GM18867 (cell line): ENCODE results near the gene TBL1XR1.
"Not testable (repeated sequence)": the region's sequence is repeated elsewhere in the genome, so short reads cannot be mapped to it uniquely, and the experiment has no call there.

Experiments
- ATAC-seq: cut with Tn5 transposase; IDR thresholded peaks from one replicate; pipeline ENCODE4 v1.9.1; 2021; ENCODE audit warnings: mild to moderate bottlenecking, moderate library complexity; ENCODE audit not compliant: unreplicated experiment

TBL1XR1 gene

DNA sequence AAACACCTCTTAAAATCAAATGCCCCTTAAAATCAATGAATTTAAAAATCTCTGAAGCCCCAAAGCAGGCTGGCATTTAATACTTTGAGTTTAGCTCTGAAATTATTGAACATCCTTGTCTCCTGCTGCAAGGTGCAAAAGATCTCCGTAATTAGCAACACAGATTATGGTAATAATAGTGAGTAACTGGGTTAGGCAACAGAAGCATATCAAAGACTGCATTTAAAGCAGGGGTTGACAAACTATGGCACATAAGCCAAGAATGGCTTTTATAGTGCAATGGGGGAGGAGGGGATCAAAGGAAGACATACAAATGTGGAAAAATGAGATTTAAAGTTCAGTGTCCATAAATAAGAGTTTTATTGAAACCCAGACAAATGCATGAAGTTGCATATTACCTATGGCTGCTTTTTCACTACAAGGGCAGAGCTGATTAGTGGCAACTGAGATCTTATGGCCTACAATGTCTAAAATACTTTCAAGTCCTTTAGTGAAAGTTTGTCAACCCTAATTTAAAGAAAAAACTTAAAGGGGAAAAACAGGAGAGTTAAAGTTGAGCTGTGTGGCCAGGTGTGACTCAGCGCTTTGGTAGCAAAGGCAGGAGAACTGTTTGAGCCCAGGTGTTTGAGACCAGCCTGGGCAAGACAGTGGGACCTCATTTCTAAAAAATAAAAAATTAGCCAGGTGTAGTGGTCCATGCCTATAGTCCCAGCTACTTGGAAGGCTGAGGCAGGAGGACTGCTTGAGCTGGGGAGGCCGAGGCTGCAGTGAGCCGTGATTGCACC lies 157.6 kb downstream of the TBL1XR1 start:
- no peak for ATAC-seq

DNA sequence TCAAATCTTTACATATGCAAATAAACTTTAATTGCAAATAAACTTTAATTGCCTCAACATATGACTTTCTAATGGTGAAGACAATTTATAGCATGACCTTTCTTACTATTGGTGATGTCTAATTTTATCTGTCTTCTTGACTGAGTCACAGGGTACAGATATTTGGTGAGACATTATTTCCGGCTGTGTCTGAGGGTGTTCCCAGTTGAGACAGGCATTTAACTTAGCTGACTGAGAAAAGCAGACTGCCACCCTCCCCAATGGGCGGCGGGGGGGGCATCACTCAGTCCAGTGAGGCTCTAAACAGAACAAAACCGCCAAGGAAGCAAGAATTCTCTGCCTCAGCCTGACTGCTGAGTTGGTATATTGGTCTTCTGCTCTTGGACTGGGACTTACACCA lies 160.0 kb downstream of the TBL1XR1 start:
- no peak for ATAC-seq

DNA sequence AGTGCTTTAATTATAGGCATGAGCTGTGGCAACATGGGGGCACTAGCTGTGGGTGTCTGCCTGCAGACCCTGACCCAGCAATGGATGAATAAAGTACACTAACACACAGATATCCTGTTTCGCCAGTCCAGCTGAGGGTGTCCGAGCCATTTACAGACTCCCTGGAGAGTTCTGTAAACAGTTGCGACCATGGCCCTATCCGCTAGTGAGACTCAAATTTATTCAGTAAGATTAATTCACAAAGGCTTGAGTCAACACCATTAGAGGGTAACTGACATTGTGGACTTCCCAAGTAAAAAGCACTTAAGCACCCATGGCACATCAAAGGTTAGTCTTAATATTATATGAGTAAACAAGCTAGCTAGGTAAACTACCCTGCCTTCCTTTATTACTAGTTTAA lies 161.6 kb downstream of the TBL1XR1 start:
- no peak for ATAC-seq

DNA sequence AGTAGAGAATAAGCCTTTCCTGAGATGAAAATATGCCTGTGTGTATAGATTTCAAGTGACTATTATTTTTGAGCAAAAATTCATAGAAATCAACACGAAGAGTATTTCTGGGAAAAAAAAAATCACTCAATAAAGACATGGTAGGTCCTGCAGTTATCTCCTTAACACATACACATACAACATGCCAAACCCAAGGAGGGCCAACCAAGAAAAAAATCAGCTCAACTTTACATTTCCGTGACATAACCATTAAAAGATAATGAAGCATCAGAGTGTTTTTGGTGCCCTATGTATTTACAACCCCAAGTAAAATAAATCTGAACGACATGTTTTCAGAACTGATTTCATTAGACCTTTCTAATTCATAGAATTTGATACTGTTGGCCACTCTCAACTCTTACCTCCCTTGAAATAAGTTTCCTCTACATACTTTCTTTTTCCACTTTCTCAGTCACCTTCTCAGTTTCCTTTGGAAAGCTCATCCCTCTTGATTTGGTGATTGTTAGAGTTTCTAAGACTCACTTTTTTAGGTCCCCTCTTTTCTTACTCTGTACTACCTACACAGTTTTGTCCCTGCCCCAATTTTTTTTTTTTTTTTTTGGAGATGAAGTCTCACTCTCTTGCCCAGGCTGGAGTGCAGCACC lies 162.3 kb downstream of the TBL1XR1 start:
- ATAC-seq: no peak

DNA sequence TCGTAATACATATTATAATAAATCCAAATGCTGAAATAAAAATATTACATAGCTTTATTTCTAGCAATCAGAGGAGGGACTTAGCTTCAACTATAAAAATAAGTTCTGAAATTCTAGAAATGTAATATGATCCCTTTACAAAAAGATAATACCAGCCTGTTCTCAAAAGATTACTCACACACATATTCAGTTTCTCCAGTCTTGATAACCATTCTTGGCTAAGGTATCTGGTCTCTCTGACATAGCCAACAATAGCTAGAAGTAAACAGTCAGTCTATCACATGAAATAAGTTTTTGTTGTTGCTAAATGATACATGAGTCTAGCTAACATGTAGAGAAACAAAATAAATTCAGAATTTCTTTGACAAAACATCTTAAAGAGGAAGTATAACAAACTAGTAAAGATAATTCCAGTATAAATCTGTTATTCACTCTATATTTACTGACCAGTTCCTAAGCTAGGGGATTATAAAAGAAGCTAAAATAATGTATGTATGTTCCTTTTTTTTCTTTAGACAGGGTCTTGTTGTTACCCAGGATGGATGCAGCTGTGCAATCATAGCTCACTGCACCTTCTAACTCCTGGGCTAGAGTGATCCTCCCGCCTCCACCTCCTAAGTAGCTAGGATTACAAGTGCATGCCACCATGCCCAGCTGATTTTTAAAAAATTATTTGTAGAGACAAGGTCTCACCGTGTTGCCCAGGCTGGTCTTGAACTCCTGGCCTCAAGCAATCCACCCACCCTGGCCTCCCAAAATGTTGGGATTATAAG lies 170.6 kb downstream of the TBL1XR1 start:
- no peak for ATAC-seq

DNA sequence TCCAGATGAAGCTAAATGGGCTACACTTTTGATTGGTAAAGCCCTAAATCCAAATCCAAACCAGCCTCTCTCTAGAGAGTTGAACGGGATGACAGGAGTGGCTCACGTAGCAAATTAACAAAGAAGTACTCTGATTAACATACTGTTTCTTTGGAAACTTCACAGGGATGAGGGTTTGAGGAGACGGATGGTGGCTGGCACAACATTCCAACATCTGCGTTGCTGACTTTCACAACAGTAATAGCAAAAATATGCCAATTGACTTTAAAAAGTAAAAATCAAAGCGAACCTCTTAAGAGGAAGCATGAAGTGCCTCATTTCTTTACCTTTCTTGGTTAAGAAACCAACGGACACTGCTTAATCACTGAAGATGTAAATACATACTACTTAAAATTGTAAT lies 181.4 kb downstream of the TBL1XR1 start:
- no peak for ATAC-seq

DNA sequence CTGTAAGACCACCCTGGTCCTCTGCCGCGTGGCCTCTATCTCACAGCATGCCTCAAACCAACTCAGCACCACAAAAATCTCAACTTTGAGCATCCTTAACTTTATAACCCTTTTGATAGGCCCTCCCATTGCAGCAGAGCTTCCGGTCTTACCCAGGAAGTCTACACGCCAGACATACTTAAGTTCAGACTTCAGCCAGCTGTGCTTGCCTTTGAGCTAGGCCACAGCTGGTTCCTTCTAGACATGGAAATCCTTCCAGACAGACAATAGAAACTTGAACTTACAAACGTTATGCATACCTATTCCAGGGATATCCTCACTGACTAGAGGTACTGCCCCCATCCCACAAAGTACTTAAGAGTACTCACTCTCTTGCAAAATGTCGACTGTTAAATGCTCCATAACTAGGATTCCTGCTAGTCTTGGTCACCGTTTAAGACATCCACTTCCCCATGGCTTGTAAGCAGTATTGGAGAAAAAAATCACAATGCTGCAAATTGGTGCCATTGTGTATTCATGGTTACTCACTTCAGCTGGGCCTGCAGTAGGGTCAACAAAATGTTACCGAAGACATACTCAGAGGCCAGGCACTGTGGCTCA lies 183.5 kb downstream of the TBL1XR1 start:
- no peak for ATAC-seq

DNA sequence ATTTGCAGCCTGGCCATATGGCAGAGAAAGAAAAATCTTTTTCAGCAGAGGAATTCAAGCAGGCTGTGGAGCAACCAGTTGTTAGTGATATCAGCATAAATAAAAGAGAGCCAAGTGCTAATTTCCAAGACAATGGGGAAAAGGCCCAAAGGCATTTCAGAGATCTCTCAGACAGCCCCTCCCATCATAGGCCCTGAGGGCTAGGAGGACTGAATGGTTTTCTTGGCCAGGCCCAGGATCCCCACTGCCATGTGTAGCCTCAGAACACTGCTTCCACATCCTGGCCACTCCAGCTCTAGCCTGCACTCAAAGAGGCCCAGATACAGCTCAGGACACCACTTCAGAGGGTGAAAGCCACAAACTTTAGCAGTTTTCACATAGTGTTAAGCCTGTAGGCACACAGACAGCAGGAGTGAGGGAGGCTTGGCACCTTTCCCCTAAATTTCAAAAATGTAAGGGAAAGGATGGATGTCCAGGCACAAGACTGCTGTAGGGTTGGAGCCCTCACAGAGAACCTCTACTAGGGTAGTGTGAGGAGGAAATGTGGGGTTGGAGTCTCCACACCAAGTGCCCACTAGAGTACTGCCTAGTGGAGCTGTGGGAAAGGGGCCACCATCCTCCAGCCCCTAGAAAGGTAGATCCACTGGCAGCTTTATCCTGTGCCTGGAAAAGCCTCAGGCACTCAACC lies 191.4 kb downstream of the TBL1XR1 start:
- no peak for ATAC-seq

DNA sequence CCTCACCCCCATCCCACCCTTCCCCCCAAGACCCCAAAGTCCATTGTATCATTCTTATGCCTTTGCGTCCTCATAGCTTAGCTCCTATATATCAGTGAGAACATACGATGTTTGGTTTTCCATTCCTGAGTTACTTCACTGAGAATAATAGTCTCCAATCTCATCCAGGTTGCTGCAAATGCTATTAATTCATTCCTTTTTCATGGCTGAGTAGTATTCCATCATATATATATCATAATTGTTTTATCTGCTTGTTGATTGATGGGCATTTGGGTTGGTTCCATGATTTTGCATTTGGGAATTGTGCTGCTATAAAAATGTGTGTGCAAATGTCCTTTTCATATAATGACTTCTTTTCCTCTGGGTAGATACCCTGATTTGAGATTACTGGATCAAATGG lies 197.1 kb downstream of the TBL1XR1 start:
- not testable (repeated sequence) for ATAC-seq

DNA sequence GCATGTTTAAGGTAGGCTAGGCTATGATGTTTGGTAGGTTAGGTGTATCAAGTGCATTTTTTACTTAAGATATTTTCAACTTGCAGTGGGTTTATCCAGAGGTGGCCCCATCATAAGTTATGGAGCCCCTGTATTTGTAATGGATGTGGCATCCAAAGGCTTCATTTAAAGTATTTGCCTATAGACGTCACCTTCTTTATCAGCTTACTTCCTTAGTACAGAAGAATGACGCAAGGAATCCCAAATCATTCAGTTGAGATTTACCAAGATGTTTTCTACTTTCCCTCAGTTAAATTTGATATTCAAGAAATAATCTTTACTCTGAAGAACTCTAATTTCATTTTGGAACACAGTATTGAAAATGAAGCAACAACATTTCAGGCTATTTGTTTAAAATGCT lies 201.3 kb downstream of the TBL1XR1 start:
- no peak for ATAC-seq

DNA sequence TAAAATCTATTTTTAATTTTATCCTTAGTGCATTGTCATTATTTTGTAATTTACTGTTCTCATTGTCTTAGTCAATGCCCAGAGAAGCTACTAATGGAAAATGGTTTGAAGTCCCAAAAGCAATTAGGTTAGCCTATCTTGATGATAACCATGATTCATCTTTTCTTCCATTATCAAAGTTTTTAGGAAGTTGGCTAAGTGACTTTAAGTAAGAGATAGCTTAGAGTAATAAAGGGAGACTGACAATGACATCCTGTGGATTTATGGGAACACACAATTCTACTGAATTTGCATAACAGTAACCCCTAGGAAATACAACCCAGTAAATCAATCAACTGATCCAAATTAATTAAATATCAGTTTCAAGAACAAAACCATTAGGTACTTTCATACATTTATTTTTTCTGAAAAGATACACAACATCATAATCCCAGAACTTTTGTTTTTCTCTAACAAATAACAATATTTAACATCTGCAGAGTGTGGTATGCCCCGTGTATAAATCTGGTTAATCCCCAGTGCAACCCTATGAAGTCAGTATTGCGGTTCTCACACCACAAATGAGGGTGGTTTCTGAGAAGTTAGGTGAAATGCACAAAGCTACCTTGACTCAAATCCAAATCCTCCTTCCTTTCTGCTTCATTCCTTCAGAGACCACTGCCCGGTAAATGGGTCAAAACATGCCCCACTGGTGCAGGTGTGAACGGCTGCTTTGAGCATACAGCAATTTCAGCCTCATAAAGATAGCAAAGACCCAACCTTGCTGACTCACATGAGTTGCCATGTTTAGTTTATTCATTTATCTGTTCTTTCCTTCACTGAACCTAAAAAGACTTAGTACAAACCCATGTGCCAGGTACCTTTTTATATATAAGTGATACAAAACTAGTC lies 202.1 kb downstream of the TBL1XR1 start:
- no peak for ATAC-seq

DNA sequence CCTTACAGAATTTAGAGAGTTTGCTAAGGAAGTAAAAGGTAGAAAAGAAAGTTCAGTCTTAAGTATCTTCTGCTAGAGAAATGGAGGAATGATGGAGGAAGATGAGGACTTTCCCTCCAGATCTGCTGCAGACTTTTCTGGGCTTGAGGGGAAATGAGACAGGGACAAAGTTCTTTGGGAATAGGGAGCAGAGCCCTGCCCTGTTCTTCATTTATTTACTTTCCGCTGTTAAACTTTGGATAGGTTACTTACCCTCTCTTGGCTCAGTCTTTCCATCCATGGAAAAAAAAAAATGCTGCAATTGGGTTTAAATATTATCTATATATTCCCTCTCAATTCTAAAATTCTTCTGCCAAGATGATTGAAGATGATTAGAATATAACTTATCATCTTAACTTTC lies 202.9 kb downstream of the TBL1XR1 start:
- ATAC-seq: no peak

DNA sequence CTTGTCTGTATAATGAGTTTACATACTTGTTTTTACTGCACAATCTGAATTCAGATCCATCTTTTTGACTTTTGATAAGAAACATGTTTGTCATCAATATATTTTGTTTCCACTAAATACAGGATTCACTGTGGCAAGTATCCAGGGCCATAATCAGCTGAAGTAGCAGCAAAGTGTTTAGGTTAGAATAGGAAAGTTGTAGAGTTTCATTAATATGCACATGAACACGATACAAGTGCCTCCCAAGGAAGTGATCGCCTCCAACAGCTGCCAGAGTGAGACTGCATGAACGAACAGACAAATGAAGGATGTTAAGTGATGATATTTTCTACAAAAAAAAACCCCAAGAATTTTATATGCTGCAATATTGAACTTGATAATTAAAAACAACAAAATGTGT lies 204.3 kb downstream of the TBL1XR1 start:
- ATAC-seq: no peak

DNA sequence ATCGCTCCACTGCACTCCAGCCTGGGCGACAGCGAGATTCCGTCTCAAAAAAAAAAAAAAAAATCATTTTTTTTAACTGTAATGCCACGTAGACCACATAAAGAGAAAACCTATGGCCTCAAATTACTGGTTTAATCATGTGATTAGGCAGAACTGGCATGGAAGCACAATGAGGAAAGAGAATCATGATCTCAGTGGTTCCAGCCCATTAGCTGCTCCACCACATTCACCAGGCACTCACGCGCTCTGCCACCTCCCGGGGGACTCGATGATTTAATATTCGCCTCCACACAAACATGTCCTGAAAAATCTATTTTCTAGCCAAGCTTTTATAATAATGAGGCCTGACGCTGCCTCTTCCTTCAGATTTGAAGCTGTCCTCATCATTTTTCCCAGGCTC lies 204.7 kb downstream of the TBL1XR1 start:
- ATAC-seq: no peak

DNA sequence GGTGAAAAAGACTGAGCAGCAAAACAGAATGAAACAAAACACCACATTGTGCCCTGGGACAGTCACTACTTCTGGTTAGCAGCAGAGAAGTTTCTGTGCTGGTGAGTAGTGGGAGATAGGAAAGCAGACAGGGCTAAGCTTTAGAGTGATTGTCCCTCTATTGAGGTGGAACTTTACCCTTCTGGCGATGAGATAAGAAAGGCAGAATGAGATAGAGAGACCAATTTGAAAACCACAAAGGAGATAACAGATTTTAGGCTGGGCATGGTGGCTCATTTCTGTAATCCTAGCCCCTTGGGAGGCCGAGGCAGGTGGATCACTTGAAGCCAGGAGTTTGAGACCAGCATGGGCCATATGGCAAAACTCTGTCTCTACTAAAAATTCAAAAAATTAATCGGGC lies 208.5 kb downstream of the TBL1XR1 start:
- no peak for ATAC-seq

DNA sequence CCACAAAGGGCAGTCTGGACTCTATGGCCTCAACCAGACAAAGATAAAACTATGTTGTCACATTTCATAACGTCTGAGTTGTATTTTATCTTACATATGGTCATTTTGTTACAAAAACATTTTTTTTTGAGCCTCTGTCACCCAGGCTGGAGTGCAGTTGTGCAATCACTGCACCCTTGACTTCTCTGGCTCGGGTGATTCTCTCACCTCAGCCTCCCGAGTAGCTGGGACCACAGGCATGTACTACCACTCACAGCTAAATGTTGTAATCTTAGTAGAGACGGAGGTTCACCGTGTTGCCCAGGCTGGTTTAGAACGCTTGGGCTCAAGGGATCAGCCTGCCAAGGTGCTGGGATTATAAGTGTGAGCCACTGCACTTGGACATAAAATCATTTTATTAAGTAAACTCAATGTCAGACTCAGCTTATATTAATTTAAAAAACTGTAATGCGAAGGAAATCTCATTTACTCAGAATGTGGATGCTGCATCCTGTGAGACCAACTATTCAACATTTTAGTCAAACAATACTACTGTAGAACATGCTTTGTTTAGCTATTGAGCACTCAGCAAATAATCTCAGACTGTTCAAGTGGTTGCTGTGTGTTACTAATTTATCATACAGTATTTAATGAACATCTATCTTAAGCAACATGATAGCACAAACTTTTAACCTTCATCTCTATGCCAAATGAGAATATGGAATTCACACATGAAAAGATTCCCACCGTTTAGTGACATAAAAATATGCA lies 209.2 kb downstream of the TBL1XR1 start:
- ATAC-seq: no peak

DNA sequence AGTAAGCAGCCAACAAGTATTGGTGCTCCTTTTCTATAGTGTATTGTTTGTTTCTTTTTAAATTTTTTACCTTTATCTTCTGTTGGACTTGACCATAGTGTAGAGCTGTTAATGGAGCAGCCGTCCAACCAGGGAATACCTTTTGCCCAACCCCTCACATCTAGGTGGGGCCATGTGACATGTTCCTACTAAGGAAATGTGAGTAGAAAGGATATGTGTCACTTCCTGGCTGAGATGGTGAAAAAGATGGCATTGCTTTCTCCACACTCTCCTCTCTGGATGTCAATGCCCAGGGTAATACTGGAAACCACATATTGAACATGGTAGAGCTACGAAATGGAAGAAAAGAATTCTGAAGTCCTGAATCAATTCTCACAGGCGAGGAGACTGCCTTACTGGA lies 218.8 kb downstream of the TBL1XR1 start:
- no peak for ATAC-seq

DNA sequence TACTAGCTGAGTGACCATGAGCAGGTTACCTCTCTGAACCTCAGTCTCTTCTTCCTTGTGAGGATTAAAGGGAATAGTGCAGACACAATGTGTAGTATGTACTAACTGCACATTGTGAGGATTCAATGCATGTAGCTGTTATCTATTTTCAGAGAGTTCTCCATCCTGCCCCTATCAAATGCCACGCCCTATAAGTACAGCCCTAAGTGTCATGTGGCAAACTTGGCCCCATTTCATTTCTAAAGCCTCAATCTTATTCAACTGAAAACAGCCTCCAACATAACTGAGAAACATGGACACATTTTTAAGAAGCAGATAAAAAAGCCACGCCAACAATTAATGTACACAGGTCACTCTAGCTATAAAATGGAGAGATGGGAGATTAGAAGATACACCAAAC lies 220.0 kb downstream of the TBL1XR1 start:
- ATAC-seq: no peak

DNA sequence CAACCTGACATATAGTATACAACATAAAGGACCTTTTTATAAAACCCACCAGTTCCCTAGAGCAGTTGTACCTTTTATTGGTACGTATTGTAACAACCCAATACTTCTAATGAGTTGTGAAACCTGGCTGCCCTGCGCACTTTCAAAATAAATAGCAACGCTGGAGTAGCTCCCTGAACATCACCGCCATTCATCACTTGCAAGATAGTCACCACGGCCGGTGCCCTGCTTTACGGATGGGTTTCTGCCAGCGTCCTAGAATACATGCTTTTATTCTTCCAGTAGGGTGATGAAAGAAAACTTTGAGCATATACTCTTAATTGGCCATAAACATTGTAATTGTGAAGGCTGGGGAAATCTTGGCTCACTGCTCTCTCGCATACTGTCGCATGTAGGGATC lies 220.7 kb downstream of the TBL1XR1 start:
- ATAC-seq: no peak
